HG03175 (cell line): ENCODE results near the gene PLXNC1.
"Not testable (repeated sequence)": the region's sequence is repeated elsewhere in the genome, so short reads cannot be mapped to it uniquely, and the experiment has no call there.

Source experiments
- ATAC-seq: cut with Tn5 transposase; IDR thresholded peaks from one replicate; pipeline ENCODE4 v1.9.1; 2021; ENCODE audit warnings: mild to moderate bottlenecking, moderate library complexity; ENCODE audit not compliant: unreplicated experiment

PLXNC1 gene

DNA sequence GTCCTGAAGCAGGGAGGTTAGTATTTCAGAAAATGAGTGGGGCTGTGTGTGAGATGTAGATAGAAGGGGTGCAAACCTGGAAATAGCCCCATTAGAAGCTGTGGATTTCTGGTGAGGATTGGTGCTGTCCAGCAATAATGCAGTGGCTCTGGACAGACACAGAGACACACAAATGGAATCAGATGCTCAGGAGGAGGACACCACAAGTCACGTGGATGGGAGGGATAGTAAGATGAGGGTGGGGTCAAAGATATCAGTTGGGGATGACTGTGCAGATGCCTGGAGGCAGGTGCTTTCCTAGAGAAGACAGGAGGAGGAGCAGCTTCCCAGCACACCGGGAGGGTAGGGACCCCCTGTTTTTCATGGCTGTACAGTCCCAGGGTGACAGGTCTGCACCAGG lies 136.5 kb downstream of the PLXNC1 start:
- ATAC-seq, result no peak

- ATAC-seq, result no peak
Measured at GRCh38 chr12:94285943-94286582, 137.7 kb downstream of the PLXNC1 start.

GRCh38 chr12:94286583-94287244 lies 138.3 kb downstream of the PLXNC1 start:
- ATAC-seq, result no peak

DNA sequence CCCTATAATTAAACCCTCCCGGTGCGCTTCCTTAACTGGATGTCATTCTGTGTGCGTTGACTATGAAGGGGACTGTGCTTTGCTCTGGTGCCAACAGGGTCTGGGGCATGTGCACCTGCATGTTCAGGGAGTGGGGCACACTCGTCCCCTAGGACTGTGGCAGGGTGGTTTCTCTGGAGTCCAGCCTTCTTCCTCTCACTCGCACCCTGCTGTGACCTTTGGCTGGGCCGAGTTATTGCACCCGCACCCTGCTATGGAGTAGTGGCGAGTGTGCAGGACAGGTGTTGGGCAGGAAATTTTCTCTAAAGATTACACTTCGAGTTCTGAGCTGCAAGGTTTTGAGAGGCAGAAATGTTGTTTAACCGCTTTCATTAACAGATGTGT lies 138.9 kb downstream of the PLXNC1 start:
- ATAC-seq, result no peak

GRCh38 chr12:94289461-94290312 lies 141.3 kb downstream of the PLXNC1 start:
- no peak for ATAC-seq

DNA sequence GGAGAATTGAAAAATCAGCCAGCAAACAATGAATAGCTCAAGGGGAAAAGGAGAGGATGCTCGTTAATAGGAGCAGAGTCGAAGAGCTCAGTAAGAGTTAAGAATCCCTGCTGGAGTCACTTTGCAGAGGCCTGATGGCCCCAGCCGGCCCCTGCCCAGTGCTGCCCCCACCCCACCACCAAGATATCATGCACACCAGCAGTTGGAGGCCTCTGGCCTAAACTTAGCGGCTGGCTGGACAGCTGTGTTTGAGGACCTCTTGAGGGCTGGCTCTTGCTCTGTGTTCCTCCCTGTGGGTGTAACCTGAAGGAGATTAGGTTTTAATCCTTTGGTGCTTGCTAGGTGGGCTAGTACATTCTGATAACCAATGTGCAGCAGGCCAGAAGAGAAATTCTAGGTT lies 142.0 kb downstream of the PLXNC1 start:
- no peak for ATAC-seq

DNA sequence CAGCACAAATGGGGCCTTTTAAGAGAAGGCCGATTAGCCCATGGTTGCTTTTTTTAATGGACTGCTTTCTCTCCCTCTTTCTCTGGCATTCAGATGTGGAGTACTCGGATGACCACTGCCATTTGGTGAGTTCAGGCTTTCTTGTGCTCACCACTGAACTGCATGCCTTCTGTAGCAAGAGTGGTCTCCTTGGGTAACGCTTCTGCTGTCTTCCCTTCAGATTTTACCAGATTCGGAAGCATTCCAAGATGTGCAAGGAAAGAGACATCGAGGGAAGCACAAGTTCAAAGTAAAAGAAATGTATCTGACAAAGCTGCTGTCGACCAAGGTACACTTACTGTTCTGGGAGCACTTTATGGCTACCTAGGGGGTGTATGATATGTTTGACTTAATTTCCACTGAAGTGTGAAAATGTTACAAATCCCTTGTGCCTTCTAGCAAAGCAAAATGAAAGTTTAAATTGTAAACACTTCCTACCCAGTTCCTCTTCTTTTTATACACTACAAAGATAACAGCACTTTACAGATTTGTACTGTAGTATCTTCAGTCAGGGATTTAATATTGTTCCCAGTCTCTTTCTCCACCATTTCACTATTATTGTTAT lies 148.8 kb downstream of the PLXNC1 start:
- no peak for ATAC-seq

DNA sequence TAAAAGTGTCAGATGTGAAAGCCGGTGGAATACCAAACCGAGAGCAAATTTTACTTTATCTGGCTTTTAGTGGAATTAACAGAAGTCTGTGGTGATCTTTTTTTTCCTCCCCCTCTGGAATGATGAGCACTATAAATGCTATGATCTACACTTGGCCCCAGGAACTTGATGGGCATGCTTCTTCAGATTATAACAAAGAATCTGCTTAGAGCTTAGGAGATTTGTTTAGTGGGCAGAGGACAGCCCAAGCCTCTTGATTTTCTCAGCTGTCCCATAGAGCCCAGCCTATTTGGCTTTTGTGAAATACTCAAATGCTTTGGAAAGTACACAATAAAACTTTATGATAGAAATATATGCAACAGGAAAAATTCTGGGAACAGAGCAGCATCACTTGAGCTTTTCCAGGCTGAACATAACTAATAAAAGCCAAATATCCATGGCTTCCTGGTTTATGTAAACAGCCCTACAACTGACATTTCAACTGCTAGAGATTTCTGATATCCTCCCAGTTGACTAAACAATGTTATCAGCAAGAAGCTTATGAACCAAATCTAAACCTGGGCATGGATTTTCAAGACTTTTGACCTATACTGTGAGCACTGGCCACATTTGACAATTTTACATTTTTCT lies 149.6 kb downstream of the PLXNC1 start:
- no peak for ATAC-seq

DNA sequence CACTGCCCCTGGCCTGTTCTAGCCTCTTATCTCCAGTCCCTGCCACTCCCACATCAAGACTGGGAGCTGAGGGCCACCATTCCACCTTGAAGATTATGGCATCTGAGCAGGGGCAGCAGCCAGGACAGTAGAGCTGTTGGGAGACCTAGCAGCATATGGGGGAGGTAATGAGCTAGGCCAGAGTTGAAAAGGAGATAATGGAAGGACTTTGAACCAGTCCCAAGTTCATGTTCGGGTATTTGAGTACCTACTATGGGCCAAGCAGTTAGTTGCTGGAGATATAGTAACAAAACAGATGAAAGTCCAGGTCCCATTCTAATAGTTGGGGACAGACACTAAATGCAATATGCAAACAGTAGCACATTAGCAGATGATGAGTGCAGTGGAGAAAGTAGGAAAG lies 151.5 kb downstream of the PLXNC1 start:
- no peak for ATAC-seq

DNA sequence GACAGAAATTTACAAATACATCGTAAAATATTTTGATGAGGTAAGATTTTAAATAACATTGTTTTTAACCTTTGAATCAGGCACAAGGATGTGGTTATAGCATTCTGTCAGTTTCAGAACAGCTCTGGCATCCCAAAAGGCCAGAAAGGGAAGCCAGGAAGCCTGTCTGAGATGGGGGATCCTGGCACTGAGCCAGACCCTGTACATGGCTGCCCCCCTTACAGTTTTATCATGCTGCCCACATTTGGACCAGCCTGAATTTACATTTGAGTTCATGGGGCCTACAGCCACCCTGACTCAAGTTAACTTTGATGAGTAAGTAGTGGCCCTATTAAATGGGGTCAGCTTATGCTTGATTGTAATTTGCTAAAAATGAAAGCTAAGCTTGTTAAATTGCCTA lies 155.6 kb downstream of the PLXNC1 start:
- ATAC-seq, result no peak

- ATAC-seq, result no peak
Measured at GRCh38 chr12:94304566-94305061, 156.2 kb downstream of the PLXNC1 start.

- peak; percentile 44 for ATAC-seq
Measured at GRCh38 chr12:94305130-94305957, 157.0 kb downstream of the PLXNC1 start.

DNA sequence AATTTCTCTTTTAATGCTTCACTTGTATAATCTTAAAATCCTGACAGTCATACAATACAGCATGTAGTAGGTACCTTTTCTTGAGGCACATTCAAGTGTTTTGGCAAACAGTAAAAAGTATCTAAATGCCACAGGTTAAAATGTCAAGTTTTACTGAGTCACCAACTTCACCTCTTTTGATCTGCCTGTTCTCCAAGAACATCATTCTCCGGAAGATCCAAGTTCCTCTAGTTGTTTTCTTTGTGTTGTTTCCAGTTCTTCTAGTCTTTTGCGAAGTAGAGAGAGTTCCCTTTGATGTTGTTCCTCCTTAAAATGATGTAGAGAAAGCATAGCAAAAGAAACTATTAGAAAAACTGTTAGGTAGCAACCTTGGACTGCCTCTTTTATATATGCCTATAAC lies 160.2 kb downstream of the PLXNC1 start:
- ATAC-seq, result no peak

DNA sequence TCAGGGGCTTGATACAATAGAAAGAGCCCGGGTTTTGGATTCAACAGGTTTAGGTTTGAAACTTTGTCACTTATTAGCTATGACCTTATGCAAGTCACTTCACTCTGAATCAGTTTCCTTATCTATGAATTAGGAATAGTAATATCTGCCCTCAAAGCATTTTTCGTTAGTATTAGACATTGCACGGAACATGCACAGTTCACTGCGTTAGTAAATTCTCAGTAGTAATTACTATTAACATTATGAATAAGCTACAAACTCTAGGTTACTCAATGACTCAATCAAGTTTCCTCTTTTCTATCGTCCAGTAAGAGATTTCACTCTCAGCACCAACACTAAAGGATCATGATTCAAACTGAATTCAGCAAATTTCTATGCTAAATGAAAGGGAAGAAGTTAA lies 161.0 kb downstream of the PLXNC1 start:
- ATAC-seq, result peak; percentile 79

- no peak for ATAC-seq
Measured at GRCh38 chr12:94312378-94312777, 164.0 kb downstream of the PLXNC1 start.

- not testable (repeated sequence) for ATAC-seq
Measured at GRCh38 chr12:94316600-94316999, 168.2 kb downstream of the PLXNC1 start.

GRCh38 chr12:94318181-94318580 lies 169.8 kb downstream of the PLXNC1 start:
- no peak for ATAC-seq

DNA sequence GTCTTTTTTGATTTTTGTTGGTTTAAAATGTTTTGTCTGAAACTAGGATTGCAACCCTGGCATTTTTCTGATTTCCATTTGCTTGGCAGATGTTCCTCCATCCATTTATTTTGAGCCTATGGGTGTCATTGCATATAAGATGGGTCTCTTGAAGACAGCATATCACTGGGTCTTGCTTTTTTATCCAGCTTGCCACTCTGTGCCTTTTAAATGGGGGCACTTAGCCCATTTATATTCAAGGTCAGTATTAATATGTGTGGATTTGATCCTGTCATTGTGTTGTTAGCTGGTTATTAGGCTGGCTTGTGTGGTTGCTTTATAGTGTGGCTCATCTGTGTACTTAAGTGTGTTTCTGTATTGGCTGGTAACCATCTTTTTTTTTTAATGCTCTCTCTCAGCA lies 171.7 kb downstream of the PLXNC1 start:
- ATAC-seq, result no peak

DNA sequence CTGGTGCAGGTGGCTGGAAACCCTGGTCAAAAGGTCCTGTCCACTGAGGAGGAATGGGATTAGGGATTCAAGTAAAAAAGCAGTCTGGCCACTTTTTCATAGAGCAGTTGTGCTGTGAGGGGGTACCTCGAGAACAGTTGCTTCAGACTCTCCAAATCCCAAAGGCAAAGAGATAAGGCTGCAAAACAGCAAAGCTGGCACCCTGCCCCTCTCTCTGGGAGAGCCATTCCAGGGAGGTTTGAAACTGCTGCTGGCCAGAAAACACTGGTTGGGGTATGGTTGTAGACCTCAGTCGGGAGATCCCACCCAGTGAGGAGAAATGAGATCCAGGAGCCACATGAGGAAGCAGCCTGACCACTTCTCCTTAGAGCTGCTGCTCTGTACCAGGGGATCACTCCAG lies 174.0 kb downstream of the PLXNC1 start:
- ATAC-seq, result no peak

- no peak for ATAC-seq
Measured at GRCh38 chr12:94326234-94326633, 177.9 kb downstream of the PLXNC1 start.
